ENCODE data around the gene CCDC9B.

Gene CCDC9B

GRCh38 chr15:40285554-40286011 lies 55.2 kb downstream of the CCDC9B start (continued):
- TF ChIP-seq POU6F1 (CRISPR knock-in tag; IDR thresholded peaks at IDR 0.05; ENCODE audit: borderline replicate concordance, low read depth) (no peak), SNAI2 (CRISPR knock-in tag; IDR thresholded peaks at IDR 0.05) (no peak), OSR1 (CRISPR knock-in tag; IDR thresholded peaks at IDR 0.05) (no peak), ZC3H10 (CRISPR knock-in tag; IDR thresholded peaks at IDR 0.05) (no peak), ZNF8 (CRISPR knock-in tag; IDR thresholded peaks at IDR 0.05) (no peak)

- ATAC-seq, result peak; percentile 43
- no peak for TF ChIP-seq RARB (CRISPR knock-in tag; IDR thresholded peaks at IDR 0.05)
- TF ChIP-seq ZNF8 (CRISPR knock-in tag; IDR thresholded peaks at IDR 0.05), result no peak
Observed at GRCh38 chr15:40285151-40285550, 55.6 kb downstream of the CCDC9B start.

- TF ChIP-seq ISL1 (CRISPR knock-in tag; IDR thresholded peaks at IDR 0.05), result no peak
- no peak for TF ChIP-seq POU6F1 (CRISPR knock-in tag; IDR thresholded peaks at IDR 0.05; ENCODE audit: borderline replicate concordance, low read depth)
- TF ChIP-seq ZNF70 (CRISPR knock-in tag; IDR thresholded peaks at IDR 0.05), result no peak
- no peak for TF ChIP-seq ZFP30 (CRISPR knock-in tag; IDR thresholded peaks at IDR 0.05)
- TF ChIP-seq TSHZ2 (CRISPR knock-in tag; IDR thresholded peaks at IDR 0.05), result no peak
- no peak for TF ChIP-seq ARNTL (CRISPR knock-in tag; IDR thresholded peaks at IDR 0.05; ENCODE audit: borderline replicate concordance, low read depth)
- TF ChIP-seq PATZ1 (CRISPR knock-in tag; IDR thresholded peaks at IDR 0.05; ENCODE audit: borderline replicate concordance), result no peak
- no peak for TF ChIP-seq ZNF565 (CRISPR knock-in tag; conservative IDR thresholded peaks at IDR 0.05; ENCODE audit: low read depth)
- TF ChIP-seq ZFP3 (CRISPR knock-in tag; IDR thresholded peaks at IDR 0.05), result no peak
- ATAC-seq, result no peak
Observed at GRCh38 chr15:40283615-40284300, 57.0 kb downstream of the CCDC9B start.

- ATAC-seq, result peak; percentile 12
- TF ChIP-seq ZNF70 (CRISPR knock-in tag; IDR thresholded peaks at IDR 0.05) (no peak), RARB (CRISPR knock-in tag; IDR thresholded peaks at IDR 0.05) (no peak), ZFP3 (CRISPR knock-in tag; IDR thresholded peaks at IDR 0.05) (no peak), TCF4 (CRISPR knock-in tag; IDR thresholded peaks at IDR 0.05; ENCODE audit: borderline replicate concordance) (no peak), ISL1 (CRISPR knock-in tag; IDR thresholded peaks at IDR 0.05) (no peak), TSHZ2 (CRISPR knock-in tag; IDR thresholded peaks at IDR 0.05) (no peak)
Observed at GRCh38 chr15:40282869-40283614, 57.7 kb downstream of the CCDC9B start, which contains the start of gene ANKRD63. ANKRD63 (minus strand) TSS chr15:40283064; CDS start chr15:40282586, 478 bp downstream.

Data from SK-N-SH treated with all-trans-retinoic acid at 6 μM for 48 hours (cell line).